Sigmoid colon (tissue), 4 donors: Measurements from ENCODE around the gene CASTOR2.
"Not testable (repeated sequence)": the region's sequence is repeated elsewhere in the genome, so short reads cannot be mapped to it uniquely, and the experiment has no call there.

Experiments used
- CTCF ChIP-seq, 4 experiments: fragments of 450-650 bp in 3 of 4; fragments of 200-600 bp in 1 of 4; IDR thresholded peaks; one replicate each; pipeline ENCODE4 v1.5.1; 2016 to 2019; ENCODE audit warnings: antibody characterized with exemption in 4 of 4, mild to moderate bottlenecking in 3 of 4, moderate library complexity in 2 of 4
- EP300 ChIP-seq, 4 donors: sonication (generic); formaldehyde crosslinking; IDR thresholded peaks; one replicate each; pipeline ENCODE4 v1.6.1; 2017; ENCODE audit warnings: antibody characterized with exemption in 4 of 4
- POLR2AphosphoS5 ChIP-seq, 4 donors: sonication (generic); formaldehyde crosslinking; IDR thresholded peaks; one replicate each; pipeline ENCODE4 v1.6.1; 2017; ENCODE audit warnings: antibody characterized with exemption in 4 of 4

- not testable (repeated sequence) for TF ChIP-seq POLR2AphosphoS5, EP300, CTCF (IDR thresholded peaks at IDR 0.05)
Measured at GRCh38 chr7:74963704-74964510, 598 bp upstream of the CASTOR2 start.
